Measurements from ENCODE around the gene MAP7. TPM values are rescaled to one million over a fixed set of nuclear protein-coding genes. Genes with fewer than 3 reads are reported as not detected.

MAP7 gene
- total RNA-seq, 1 donor from 2014 or later: 0.77 TPM

- no peaks in the 10 kb centered on the region for H3K4me1 Mint-ChIP-seq (ENCODE audit: low read depth)
- no peak overlapping the region for H3K4me3 Mint-ChIP-seq (ENCODE audit: unreplicated experiment)
- H3K36me3 Mint-ChIP-seq (ENCODE audit: low read depth): no peaks in the 10 kb centered on the region
- H3K9me3 Mint-ChIP-seq (ENCODE audit: low read depth): no peaks in the 10 kb centered on the region
- H3K27me3 Mint-ChIP-seq (ENCODE audit: low read depth): peaks cover 7% of the 10 kb centered on the region
- TF ChIP-seq, protein P1, sequence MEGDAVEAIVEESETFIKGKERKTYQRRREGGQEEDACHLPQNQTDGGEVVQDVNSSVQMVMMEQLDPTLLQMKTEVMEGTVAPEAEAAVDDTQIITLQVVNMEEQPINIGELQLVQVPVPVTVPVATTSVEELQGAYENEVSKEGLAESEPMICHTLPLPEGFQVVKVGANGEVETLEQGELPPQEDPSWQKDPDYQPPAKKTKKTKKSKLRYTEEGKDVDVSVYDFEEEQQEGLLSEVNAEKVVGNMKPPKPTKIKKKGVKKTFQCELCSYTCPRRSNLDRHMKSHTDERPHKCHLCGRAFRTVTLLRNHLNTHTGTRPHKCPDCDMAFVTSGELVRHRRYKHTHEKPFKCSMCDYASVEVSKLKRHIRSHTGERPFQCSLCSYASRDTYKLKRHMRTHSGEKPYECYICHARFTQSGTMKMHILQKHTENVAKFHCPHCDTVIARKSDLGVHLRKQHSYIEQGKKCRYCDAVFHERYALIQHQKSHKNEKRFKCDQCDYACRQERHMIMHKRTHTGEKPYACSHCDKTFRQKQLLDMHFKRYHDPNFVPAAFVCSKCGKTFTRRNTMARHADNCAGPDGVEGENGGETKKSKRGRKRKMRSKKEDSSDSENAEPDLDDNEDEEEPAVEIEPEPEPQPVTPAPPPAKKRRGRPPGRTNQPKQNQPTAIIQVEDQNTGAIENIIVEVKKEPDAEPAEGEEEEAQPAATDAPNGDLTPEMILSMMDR (IDR thresholded peaks at IDR 0.05): no peak
- H3K27ac Mint-ChIP-seq (ENCODE audit: unreplicated experiment): no peak overlapping the region
- no peak for DNase-seq (ENCODE audit: low spot score)
These were observed 35.6 kb downstream of the MAP7 start for GRCh38 chr6:136514591-136514990.

GRCh38 chr6:136511926-136512325 lies 38.3 kb downstream of the MAP7 start:
- no peak overlapping the region for H3K27ac Mint-ChIP-seq (ENCODE audit: unreplicated experiment)
- peaks cover 3% of the 10 kb centered on the region for H3K27me3 Mint-ChIP-seq (ENCODE audit: low read depth)
- H3K36me3 Mint-ChIP-seq (ENCODE audit: low read depth): no peaks in the 10 kb centered on the region

GRCh38 chr6:136511397-136511796 lies 38.8 kb downstream of the MAP7 start:
- Mint-ChIP-seq H3K4me3 (ENCODE audit: unreplicated experiment) (no peak overlapping the region), H3K27me3 (ENCODE audit: low read depth) (peaks cover 7% of the 10 kb centered on the region), H3K36me3 (ENCODE audit: low read depth) (no peaks in the 10 kb centered on the region), H3K27ac (ENCODE audit: unreplicated experiment) (no peak overlapping the region), H3K4me1 (ENCODE audit: low read depth) (no peaks in the 10 kb centered on the region), H3K9me3 (ENCODE audit: low read depth) (no peaks in the 10 kb centered on the region)
- DNase-seq (ENCODE audit: low spot score): no peak
- TF ChIP-seq, protein P1 (IDR thresholded peaks at IDR 0.05): no peak

More at GRCh38 chr6:136511926-136512325, 38.3 kb downstream of the MAP7 start:
- no peaks in the 10 kb centered on the region for H3K4me1 Mint-ChIP-seq (ENCODE audit: low read depth)
- DNase-seq (ENCODE audit: low spot score): no peak
- TF ChIP-seq, protein P1 (IDR thresholded peaks at IDR 0.05): no peak
- H3K4me3 Mint-ChIP-seq (ENCODE audit: unreplicated experiment): no peak overlapping the region
- H3K9me3 Mint-ChIP-seq (ENCODE audit: low read depth): no peaks in the 10 kb centered on the region

DNA sequence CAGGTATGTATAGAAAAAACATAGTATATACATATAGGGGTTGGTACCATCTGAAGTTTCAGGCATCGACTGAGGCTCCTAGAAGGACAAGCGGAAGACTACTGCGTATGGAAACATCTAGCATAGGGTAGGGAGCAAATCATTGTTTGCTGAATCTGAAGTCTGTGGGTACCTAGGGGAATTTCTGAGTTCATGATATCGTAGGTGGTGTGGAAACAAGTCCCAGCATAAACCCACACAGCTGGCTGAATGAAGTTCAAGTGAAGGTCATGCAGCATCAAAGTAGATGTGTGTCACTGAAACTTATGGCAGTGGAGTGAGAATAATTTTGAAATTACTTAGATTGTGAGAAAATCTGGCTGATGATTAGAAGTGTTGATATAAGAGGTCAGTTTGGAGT lies 39.4 kb downstream of the MAP7 start:
- Mint-ChIP-seq H3K9me3 (ENCODE audit: low read depth) (no peaks in the 10 kb centered on the region), H3K27ac (ENCODE audit: unreplicated experiment) (no peak overlapping the region), H3K27me3 (ENCODE audit: low read depth) (peaks cover 5% of the 10 kb centered on the region), H3K4me3 (ENCODE audit: unreplicated experiment) (no peak overlapping the region), H3K36me3 (ENCODE audit: low read depth) (no peaks in the 10 kb centered on the region), H3K4me1 (ENCODE audit: low read depth) (no peaks in the 10 kb centered on the region)
- TF ChIP-seq, protein P1 (IDR thresholded peaks at IDR 0.05): no peak
- no peak for DNase-seq (ENCODE audit: low spot score)

DNA sequence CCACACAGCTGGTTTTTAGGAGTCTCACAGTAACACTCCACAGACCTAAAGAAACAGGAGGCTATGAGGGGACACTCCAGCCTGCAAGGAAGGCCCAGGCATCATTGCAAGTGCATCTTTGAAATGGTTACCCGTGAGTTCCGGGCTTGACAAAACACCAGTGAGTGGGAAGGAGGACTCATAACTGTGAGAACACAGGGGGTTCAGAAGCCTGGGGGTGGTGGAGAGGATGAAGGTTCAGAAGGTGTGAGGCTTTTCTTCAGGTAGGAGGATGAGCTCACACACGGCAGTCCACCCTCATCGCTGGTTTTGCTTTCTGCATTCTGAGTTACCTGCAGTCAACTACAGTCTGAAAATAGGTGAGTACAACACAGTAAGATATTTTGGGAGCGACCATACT lies 39.9 kb downstream of the MAP7 start:
- TF ChIP-seq, protein P1 (IDR thresholded peaks at IDR 0.05): no peak
- no peak overlapping the region for H3K27ac Mint-ChIP-seq (ENCODE audit: unreplicated experiment)
- no peaks in the 10 kb centered on the region for H3K36me3 Mint-ChIP-seq (ENCODE audit: low read depth)
- H3K4me1 Mint-ChIP-seq (ENCODE audit: low read depth): no peaks in the 10 kb centered on the region
- peaks cover 5% of the 10 kb centered on the region for H3K27me3 Mint-ChIP-seq (ENCODE audit: low read depth)
- no peak overlapping the region for H3K4me3 Mint-ChIP-seq (ENCODE audit: unreplicated experiment)
- DNase-seq (ENCODE audit: low spot score): no peak
- H3K9me3 Mint-ChIP-seq (ENCODE audit: low read depth): no peaks in the 10 kb centered on the region
